Retinal pigment epithelial cell (primary cell): ENCODE measurements around the gene B3GNT5.

Source experiments
- DNase-seq: peaks from one replicate; pipeline ENCODE4 v3.0.0-alpha.2; 2010; ENCODE audit warnings: low read depth
- H3K4me3 ChIP-seq: 2 replicates; pipeline ENCODE4 v1.5.1; 2011; ENCODE audit warnings: mild to moderate bottlenecking, low read length, control low read depth, moderate library complexity
- CTCF ChIP-seq: conservative IDR thresholded peaks from 2 replicates; pipeline ENCODE4 v1.5.1; 2011; ENCODE audit warnings: low read depth, low read length, control low read depth, inconsistent platforms

Gene B3GNT5

DNA sequence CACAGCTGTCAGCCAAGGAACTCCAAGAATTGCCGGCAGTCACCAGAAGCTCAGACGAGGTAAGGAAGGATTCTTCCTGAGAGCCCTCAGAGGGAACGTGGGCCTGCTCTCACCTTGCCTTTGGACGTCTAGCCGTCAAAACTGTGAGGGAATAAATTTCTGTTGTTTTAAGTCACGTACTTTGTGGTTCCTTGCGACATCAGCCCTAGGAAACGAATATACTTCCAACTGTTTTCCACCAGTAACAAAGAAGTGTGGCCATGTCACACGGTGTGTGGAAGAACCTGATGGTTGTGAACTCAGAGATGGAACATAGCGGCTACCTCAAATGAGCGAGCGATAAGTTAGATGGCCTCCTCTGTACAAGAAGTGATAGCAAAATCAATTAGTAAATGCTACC, 41.0 kb upstream of the B3GNT5 start:
- no peak for DNase-seq
- TF ChIP-seq CTCF, result no peak
- no peak overlapping the region for H3K4me3 ChIP-seq

- no peak overlapping the region for H3K4me3 ChIP-seq
- no peak for DNase-seq
- TF ChIP-seq CTCF, result no peak
Measured at GRCh38 chr3:183212565-183212964, 40.5 kb upstream of the B3GNT5 start.

DNA sequence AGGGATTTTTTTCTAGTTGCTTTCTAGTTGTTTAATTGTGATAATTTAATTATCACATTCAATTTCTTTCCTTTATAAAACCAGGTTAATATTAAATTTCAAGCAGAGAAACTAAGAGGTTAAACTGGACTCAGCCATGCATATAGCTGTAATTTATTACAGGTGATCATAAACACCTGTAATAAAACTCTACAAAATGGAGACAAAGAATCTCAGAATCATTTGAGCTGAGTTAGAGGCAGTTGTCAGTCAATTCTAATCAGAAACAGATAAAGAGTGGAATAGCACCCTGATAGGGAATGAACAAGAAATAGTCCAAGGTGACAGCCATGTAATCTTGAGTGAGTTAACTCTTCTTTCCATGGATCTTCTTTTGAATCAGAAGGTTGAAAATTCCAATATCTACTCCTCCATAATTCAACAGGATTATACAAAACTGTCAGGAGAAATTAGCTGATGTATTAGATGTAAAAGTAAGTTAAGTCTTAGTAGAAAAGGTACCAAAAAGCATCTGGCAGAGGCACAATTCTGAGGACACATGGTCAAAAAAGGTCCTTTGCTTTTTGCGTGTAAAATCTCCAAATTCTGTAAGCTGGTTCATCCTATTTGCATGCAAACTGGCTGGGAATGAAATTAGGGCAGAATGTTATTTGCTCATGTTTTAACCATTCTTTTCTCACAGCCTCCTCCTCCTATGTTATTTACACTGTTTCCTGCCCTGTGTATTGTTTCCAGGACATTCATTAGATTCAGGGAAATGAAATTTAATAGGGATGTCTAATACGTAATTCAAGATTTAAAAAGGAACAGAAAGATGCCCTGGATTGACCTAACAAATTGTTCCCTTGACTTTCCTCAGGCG, 39.4 kb upstream of the B3GNT5 start:
- DNase-seq, result no peak
- no peak overlapping the region for H3K4me3 ChIP-seq
- TF ChIP-seq CTCF, result no peak

GRCh38 chr3:183214277-183214612, 38.8 kb upstream of the B3GNT5 start:
- H3K4me3 ChIP-seq, result no peak overlapping the region
- TF ChIP-seq CTCF, result no peak
- DNase-seq, result no peak

GRCh38 chr3:183215591-183216202, 37.4 kb upstream of the B3GNT5 start:
- DNase-seq, result no peak
- no peak for TF ChIP-seq CTCF
- H3K4me3 ChIP-seq, result no peak overlapping the region

DNA sequence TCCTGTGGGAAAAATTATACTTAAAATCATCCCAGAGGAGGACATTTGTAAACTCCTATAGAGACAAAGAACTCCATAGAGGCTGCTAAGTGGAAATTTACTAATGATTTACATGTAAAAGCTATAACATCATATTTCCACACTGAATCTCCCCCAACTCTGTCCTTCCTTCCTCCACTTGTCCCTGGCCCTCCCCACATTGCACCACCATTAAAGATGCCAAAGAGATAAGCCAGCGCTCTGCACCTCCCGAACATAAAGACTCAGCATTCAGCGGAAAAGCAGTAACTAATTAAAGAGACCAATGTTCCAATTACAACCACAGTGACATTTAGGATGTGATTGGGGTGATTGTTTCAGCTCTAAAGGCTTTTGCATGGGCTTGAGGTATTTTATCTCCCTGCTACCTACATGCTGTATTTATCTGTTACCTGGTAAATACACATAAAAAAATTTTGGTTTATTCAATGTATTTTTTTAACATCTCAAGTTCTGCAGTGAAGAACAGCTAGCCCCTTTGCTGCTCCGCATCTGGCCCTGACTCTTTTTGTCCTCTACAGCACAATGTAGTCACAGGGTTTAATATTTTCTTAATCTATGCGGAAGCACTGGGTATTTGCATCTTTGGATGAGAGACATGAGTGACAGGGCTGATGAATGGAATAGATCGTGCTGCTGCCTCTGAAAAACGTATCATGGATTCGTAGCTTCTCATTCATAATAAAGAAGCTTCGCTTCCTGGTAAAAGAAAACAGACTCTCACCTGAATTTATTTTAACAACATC, 35.3 kb upstream of the B3GNT5 start:
- no peak overlapping the region for H3K4me3 ChIP-seq
- no peak for DNase-seq
- no peak for TF ChIP-seq CTCF
